Endometrial microvascular endothelial cells (primary cell): ENCODE measurements around the gene FOXO6. TPM values are rescaled to one million over a fixed set of nuclear protein-coding genes. Genes with fewer than 3 reads are reported as not detected.

Source experiments
- in situ Hi-C: cut with HindIII; loops from 2 replicates; pipeline ENCODE4 v1.10.0; 2017; ENCODE audit warnings: low sequenced_read_pairs, low pct_unique_long_range_greater_than_20kb; ENCODE audit errors: inconsistent ontology term
- total RNA-seq: library from RNA; depleted of rRNA; stranded (reverse); fragments of >200 nt; gene quantifications from one replicate; pipeline ENCODE4 v1.2.3, GENCODE V29; 2015; ENCODE audit errors: inconsistent ontology term

The FOXO6 gene
- total RNA-seq, 1 donor from 2014 or later = not detected

GRCh38 chr1:41378222-41378621 is 17.0 kb downstream of the FOXO6 start:
- in situ Hi-C loops = no loop called here

GRCh38 chr1:41378999-41379737 is 17.9 kb downstream of the FOXO6 start:
- in situ Hi-C loops = no loop called here

GRCh38 chr1:41379738-41380130 is 18.5 kb downstream of the FOXO6 start:
- in situ Hi-C loops = no loop called here

- in situ Hi-C loops = no loop called here
These were observed 19.0 kb downstream of the FOXO6 start for GRCh38 chr1:41380195-41380594.

- in situ Hi-C loops = no loop called here
These were observed 19.9 kb downstream of the FOXO6 start for GRCh38 chr1:41380979-41381691.

- in situ Hi-C loops = no loop called here
These were observed 20.7 kb downstream of the FOXO6 start for GRCh38 chr1:41381692-41382479.

GRCh38 chr1:41382480-41383090 is 21.4 kb downstream of the FOXO6 start:
- in situ Hi-C loops = no loop called here

GRCh38 chr1:41383094-41383852 is 22.0 kb downstream of the FOXO6 start:
- in situ Hi-C loops = no loop called here

GRCh38 chr1:41384579-41384978 is 23.3 kb downstream of the FOXO6 start:
- in situ Hi-C loops = no loop called here

- in situ Hi-C loops = no loop called here
These were observed 24.4 kb downstream of the FOXO6 start for GRCh38 chr1:41385398-41386195.

- in situ Hi-C loops = no loop called here
These were observed 25.0 kb downstream of the FOXO6 start for GRCh38 chr1:41386196-41386663.

GRCh38 chr1:41387667-41388091 is 26.4 kb downstream of the FOXO6 start:
- in situ Hi-C loops = no loop called here

- in situ Hi-C loops = no loop called here
These were observed 27.3 kb downstream of the FOXO6 start for GRCh38 chr1:41388510-41388909.

GRCh38 chr1:41389009-41389408 is 27.8 kb downstream of the FOXO6 start:
- in situ Hi-C loops = no loop called here

GRCh38 chr1:41390166-41390565 is 28.9 kb downstream of the FOXO6 start:
- in situ Hi-C loops = no loop called here

GRCh38 chr1:41390573-41390972 is 29.3 kb downstream of the FOXO6 start:
- in situ Hi-C loops = no loop called here

GRCh38 chr1:41391834-41392527 is 30.7 kb downstream of the FOXO6 start:
- in situ Hi-C loops = no loop called here
